ENCODE results near the gene SMAD9. TPM values are rescaled to one million over a fixed set of nuclear protein-coding genes. Genes with fewer than 3 reads are reported as not detected.

The SMAD9 gene
- total and polyA plus RNA-seq, 2 of the 8 experiments (the other 6 are each of a cell fraction or from before 2014, with no cell fraction given) = 0.45 to 1.0 TPM

- TF ChIP-seq CTCF (IDR thresholded peaks at IDR 0.05; ENCODE audit: control extremely low read depth in 1 of 3, insufficient read depth in 1 of 3, low read depth in 1 of 3, low read length in 3 of 3) = no peak
Measured at GRCh38 chr13:36880961-36881360, 39.1 kb downstream of the SMAD9 start (continued).
